Activated T-helper 9 cell treated with anti-CD3 and anti-CD28 coated beads, Interleukin-2, amount 50 U/mL, for 16 hours (primary cell): ENCODE measurements around the gene HS6ST2.

Source experiments
- DNase-seq: peaks from one replicate; pipeline ENCODE4 v3.0.0-alpha.2; 2020; ENCODE audit warnings: low read depth

The HS6ST2 gene

DNA sequence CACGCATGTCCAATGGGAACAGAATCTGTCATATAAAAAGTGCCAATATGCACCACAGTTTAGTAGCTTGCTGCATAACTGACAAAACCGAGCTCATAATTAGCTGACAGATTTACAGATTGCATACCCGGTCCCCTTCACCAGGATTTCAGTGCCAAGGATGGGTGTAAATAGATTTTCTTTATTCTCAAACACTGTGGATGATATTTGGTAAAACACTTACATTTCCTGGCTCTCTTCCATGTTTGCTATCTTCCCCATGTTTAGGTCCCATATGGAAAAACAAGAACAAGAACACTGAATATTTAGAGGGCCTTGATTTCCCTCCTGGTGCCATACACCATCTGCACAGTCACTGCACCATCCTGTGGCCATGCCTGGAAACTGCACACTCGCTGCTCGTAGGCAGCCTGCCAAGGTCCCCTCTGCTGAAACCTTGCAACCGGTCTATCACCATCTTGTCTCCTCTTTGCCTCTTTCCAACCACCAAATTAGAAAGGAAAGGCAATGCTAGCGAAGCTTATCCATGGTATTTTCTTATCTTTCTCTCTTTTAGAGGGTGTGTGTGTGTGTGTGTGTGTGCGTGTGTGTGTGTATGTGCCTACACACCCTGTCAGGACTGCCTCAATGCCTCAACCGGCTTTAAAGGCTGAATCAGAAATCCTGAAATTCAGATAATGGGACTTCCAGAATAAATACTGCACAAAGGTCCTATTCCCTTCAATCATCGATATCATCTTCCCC lies 345.4 kb downstream of the HS6ST2 start:
- DNase-seq = peak; percentile 5

DNA sequence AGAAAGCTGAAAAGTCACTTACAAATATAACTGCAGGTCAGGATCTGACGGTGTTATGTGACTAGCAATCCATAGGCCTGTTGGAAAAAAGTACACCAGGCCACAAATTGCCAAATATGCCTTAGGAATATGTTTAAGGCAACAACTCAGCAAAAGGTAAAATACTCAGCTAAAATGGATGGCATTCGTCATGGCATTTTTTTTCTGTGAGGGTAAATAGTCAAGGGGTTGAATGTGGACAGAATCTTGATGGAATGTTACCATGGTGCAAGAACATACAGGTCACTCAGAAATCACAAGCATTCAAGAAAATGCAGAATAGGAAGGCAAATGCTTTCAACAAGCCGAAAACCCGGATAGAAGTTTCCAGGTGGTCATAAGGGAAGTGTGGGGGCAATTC lies 347.9 kb downstream of the HS6ST2 start:
- DNase-seq = no peak

DNA sequence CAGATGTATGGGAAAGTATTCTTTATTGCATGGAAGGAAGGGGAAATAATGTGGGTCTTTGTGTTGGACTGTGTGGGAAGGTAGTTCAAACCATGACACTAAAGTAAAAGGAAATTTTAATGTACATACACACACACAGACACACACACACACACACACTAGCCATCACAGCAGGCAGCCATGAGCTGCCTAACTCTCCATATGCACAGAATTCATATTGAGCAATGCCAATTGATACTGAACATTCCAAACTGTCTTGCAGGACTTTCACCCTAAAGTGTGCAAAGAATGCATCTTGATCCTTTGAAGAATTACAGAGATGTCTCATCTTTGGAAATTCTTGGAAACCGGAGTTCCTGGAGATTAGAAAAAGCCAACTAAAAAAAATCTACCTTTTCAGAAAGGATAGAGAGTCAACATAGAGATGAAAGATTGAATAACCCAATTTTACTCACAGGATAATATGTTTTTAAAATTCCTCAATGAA lies 349.0 kb downstream of the HS6ST2 start:
- no peak for DNase-seq

DNA sequence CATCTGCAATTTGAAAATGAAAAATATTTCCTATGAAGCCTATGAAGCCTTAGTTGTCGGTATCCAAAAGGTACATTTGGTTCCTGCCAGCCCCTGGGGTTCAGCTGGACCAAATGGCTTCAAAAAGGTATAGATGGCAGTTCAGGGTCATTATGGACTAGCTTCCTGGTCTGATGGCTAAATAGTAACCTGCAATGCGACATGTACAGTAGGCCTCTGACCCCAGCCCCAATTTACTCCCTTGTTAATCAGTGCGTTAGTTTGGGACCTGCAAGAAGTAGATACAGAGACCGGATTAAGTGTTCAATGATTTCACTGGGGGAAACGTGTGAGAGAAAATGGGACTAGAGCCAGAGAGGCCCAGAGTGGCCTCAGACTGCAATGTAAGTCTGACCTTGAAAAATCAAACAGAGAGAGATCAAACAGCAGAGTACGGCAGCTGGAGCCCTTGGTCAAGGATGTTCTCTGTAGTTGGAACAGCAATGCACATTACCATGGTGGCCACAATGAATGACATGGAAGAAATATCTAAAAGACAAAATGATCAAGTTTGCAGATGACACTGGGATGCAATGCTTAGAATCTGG lies 354.6 kb downstream of the HS6ST2 start:
- DNase-seq = no peak

DNA sequence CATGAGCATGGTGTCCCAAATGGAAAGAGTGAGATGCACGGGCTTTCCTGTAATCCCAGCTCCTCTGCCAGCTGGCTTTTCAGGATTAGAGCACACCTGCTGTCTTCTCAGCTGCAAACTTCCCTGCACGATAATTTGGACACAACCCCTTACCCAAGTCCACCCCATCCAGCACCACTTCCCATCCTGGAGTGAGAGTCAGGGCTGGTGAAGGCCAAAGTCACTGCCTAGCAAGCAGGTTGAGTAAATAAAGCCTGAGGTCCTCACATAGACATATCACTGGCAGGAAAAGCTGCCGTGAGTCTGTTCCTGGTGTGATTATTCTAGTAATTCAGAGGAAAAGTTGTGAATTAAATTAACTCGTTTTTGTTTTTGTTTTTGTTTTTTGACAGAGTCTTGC lies 355.7 kb downstream of the HS6ST2 start:
- no peak for DNase-seq

DNA sequence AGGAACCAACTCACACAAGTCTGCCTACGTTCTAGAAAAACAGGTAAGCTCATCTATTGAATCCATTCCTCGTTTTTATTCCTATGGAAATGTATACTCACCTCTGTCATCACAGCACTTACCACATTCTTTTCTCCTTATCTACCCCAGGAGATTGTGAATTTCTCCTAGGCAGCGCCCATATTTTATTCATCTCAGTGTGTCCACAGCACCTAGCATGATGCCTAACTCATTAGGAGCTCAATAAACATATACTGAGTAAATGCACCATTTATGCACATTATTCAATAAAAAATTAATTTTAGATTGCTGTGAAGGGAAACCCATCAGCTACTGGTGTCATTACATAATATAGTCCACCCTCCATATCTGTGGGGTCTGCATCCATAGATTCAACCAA lies 363.4 kb downstream of the HS6ST2 start:
- DNase-seq = no peak

DNA sequence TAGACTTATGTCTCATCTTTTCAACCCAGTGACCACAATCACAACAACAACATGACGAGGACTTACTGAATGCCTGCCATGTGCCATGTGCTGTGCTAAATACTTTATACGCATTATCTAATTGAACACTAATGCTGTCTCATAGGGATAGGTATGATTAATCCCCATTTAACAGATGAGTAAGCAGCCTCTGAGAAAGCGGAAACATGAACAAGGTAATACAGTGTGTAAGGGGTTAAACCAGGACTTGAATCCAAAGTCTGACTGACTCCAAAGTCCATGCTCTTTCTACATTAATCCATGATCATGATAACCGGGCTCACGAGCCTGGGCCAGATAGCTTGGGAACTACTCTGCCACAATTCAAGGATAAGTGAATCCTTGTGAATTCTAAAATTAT lies 364.3 kb downstream of the HS6ST2 start:
- DNase-seq = no peak

DNA sequence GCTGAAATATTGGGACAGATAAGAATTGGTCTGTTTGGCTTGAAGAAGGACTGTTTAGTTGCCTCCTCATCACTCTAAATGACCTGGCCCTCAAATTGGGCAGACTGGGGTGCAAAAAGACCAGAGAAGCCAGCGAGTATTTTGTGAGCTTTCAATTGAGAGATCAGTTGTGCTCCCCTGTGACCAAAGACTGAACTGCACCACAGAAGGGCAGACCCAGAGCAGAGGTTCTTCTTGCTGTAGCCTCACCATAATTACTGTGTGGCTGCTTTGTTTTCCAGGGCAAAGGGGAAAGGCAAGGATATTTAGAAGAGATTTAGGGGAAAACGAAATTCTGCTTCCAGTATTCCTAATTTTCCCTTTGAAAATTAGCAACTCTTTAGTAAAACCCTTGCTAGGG lies 365.5 kb downstream of the HS6ST2 start:
- no peak for DNase-seq

DNA sequence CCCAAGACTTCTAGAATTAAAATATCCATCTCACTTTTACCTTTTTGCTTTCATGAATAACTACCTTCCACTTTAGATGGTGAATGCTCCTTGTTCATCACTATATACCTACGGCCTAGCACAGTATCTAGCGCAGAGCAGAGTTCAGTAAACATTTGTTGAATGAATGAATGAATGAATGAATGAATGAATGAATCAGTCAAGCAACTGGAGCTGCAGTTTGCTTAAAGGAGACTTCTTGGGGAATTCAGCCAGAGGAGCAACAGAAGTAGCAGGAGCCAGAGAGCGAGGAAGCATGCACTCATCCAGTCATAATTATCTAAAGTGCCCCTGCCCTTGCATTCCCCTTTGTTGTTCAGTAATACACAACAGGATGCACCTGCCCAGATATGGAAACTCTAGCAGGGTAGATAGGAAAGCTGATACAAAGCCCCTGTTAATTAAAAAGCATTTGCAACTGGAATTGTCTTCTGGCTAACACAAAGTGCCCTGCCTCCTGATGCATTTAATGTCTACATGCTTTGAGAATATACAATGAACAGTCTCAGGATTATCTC lies 366.6 kb downstream of the HS6ST2 start:
- no peak for DNase-seq

DNA sequence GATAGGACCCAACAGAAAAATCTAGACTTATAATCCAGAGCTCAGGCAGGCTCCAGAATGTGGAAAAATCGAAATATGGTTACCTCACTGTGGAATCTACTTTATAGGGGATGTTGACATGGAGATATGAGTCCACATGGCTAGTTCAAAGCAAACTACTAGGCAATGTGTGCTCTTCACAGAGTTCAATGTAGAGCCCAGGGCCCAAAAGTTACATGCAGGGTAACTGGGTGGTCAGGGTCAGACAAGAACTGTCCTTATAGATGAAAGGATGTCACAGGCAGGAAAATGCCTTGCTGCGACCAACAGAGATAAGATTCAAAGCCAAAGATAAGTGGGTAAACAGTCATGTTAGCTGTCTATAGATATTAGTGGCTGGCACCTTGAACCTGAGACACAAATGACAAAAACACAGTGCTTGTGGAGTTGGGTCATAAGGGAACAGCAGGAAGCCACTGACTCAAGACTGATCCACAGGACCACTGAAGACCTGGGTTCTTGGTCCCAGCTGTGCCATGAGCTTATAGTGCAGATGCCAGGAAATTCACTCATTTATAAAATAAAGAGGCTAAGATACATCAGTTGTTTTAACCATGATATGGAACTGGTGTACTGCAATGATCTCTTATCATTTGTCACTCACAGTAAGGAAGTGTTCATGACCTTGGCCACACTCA lies 367.9 kb downstream of the HS6ST2 start:
- no peak for DNase-seq

DNA sequence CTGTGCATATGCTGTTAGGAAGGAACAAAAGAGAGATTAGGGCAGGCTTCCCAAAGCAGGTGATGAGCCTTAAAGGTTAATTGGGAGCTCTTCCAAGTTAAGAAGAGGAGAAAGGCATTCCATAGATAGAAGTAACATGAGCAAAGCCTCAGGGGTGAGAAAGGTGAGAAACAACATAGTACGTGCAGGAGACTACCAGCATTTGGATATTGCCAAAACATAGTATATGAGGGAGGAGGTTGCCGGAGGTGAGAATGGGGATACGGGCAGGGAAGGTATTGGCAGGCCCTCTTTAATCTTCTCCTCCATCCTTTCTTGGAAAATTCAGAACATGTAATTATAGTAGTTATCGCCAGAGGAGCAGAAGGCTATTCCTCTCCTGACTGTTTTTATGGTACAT lies 373.5 kb downstream of the HS6ST2 start:
- DNase-seq = no peak

DNA sequence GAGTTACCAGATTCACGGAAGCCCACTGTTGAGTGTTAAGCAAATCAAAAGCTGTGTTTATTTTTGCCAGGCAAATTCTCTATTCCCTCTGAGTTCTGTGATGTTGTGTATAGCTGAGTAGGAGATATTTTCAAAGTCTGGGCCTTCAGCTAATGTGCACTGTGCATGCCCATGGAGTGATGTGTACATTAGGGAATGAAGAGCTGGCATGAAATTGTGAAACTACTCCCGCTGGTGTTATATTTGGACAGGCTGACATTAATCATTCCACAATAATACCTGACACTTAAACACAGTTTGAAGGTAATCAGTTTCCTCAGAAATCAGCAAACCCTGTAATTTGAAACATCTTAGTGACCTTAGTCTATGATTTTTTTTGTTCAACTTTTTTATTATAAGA lies 381.5 kb downstream of the HS6ST2 start:
- DNase-seq = no peak
